ENCODE measurements around the gene EIF2S2.

The EIF2S2 gene

GRCh38 chr20:34062570-34063482 lies 49.2 kb downstream of the EIF2S2 start:
- peak; percentile 35 for DNase-seq (ENCODE audit: low spot score)

DNA sequence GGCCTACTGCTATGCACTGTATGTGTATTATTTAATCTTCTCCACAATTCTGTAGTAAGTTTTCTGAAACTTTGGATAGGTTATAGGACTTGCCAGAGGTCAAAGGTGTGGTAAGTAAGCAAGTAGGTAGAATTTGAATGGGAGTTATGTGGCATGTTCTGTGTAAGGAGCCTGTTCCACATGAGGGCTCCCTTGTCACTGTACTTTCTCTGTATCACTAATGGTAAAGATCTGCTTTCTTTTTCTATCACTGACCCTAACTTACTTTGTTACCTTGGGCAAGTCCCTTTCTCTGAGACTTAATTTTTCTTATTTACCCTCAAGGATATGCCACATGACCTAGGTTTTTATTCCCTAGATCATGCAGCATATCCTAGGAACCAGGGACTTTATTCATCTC lies 50.3 kb downstream of the EIF2S2 start:
- DNase-seq (ENCODE audit: low spot score), result no peak

DNA sequence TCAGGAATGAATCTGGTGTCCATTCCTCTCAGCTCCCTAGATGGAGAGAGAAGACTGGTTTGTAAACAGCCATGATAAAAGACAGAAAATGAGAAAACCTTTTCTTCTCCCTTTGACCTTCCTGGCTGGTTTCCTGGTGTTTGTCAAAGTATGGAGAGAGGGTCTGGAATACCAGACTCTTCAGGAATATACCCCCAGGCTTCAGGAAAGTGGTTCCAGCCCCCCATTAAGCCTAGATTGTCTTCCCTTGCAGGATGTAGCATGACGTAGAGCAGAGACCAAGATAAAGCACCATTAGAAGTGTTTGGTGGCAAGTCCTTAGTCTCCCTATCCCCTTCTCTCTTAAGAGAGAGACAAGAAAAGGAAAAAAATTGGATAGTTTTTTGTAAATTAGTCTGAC lies 51.1 kb downstream of the EIF2S2 start:
- no peak for DNase-seq (ENCODE audit: low spot score)

GRCh38 chr20:34058831-34059230 lies 53.2 kb downstream of the EIF2S2 start:
- DNase-seq (ENCODE audit: low spot score), result no peak

- no peak for DNase-seq (ENCODE audit: low spot score)
These were observed 56.8 kb downstream of the EIF2S2 start for GRCh38 chr20:34055290-34055689.

DNA sequence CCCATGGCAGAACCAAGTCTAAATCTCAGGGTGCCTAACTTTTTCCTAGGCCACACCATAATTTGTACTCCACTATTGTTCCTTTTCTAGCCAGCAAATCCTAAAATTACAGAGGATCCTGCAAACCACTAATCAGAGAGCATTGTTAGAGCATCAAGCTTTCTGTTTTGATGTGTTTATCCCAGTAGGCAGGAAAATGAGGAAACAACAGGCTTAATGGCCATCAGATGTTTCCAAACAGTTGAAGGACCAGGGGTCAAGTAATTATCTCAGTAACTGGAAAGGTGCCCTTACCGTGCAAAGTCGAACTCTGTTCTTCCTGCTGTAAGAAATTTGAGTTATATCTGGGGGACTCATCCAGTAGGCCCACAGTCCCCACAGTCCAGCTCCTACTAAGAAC lies 59.6 kb downstream of the EIF2S2 start:
- DNase-seq (ENCODE audit: low spot score), result no peak

- DNase-seq (ENCODE audit: low spot score), result no peak
These were observed 61.9 kb downstream of the EIF2S2 start for GRCh38 chr20:34049897-34050695.

DNA sequence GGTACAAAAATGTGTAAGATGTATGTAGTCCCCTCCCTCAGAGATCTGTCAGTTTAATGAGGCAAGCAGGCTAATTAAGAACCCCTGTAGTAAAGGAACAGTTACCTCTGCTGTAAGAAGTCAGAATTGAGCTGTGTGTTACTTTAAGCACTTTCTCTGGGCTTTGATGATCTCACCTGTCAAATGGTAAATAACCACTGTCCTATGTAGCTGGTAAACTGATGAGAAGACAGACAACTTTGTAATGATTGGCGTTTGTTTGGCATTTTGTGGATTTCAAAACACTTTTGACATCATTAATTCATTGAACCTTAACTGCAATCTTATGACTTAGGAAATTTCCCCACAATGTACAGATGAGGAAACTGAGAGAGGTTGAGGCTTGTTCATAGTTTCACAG lies 62.7 kb downstream of the EIF2S2 start:
- DNase-seq (ENCODE audit: low spot score), result no peak

- DNase-seq (ENCODE audit: low spot score), result no peak
These were observed 64.1 kb downstream of the EIF2S2 start for GRCh38 chr20:34047917-34048316.

- no peak for DNase-seq (ENCODE audit: low spot score)
These were observed 64.9 kb downstream of the EIF2S2 start for GRCh38 chr20:34047010-34047687.

DNA sequence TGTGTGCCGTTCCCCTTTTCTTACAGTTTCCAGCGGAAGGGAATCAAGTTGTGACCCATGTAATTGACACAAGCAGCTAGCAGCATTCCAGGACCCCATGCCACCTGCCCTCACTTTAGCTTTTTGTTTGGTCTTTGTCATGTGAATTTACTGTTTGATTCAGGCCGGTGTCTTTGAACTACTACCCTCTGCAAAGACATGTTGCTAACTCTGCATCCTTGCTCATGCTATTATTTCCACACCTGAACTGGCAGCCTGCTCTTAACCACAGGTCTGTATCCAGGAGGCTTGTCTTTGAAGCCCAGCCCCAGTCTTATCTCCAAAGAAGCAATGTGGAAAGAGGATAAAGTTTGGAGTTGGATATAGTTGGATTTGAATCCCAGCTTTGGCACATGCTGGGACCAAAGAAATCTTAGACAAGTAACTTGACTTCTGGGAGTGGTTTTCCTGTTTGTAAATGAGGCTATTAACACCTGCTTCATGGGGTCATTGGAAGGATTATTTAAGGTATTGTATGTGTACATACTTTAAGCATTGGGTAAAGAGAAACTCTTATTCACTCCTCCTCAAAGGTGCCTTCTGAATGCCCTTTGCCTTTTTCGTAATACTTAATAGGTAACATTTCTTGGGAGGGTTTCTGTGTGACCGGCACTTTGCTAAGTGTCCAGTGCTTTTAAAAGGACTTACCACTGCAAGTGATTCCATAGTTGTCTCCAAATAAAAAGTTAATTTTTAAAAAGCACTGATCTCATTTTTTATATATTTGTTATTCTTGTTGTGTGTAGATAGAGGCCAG lies 65.9 kb downstream of the EIF2S2 start:
- DNase-seq (ENCODE audit: low spot score), result no peak

DNA sequence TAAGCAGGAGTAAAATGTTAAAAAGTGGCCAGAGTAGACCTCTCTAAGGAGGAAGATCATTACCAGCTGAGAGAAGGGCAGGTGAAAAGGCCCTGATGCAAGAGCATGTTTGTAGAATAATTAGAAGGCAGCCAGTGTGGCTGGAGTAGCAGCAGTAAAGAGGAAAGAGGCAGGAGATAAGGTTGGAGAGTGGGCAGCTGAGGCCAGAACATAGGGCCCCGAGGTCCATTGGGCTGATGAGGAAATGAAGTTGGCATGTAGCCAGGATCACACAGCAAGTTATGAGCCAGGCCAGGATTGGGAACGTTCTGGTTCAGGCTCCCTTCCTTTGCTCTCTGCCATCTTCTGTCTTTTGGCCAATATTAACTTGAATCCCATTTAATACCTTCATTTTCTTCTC lies 66.7 kb downstream of the EIF2S2 start:
- no peak for DNase-seq (ENCODE audit: low spot score)

GRCh38 chr20:34043025-34043424 lies 69.0 kb downstream of the EIF2S2 start:
- no peak for DNase-seq (ENCODE audit: low spot score)

DNA sequence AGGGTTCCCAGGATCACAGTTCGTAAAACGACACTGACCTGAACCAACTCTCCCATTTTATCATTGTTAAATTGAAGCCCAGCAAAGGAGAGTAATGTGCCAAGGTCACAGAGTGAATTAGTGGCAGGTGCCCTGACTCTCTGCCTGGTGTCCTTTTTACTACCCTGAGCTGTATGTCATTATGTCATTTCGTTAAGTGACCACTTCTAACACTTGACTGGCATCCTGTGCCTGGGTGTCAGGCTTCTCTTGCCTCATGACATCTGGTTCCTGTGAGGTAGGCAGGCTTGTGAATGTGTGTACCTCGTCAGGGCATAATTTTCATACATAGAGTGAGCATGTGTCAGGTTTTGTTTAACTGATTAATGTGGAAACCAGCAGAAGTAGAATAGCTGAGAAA lies 69.8 kb downstream of the EIF2S2 start:
- no peak for DNase-seq (ENCODE audit: low spot score)

DNA sequence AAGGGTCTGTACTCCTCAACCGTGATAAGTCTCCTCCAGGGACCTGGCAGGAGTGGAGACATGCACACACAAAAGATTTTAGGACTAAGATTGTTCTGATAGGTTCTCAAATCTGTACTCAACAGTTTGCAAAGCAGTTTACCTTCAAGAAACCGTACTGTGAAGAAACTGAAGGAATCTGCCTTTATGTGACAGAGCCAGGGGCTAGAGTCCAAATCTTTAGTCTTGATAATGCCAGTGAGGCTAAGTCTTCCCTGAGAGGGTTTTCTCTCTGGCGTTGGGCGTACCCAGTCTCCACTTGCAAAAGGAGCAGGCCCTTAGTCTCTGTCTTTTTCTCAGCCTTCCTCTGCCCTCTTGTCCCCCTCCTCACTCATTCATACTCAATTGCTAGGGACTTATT lies 70.8 kb downstream of the EIF2S2 start:
- no peak for DNase-seq (ENCODE audit: low spot score)

DNA sequence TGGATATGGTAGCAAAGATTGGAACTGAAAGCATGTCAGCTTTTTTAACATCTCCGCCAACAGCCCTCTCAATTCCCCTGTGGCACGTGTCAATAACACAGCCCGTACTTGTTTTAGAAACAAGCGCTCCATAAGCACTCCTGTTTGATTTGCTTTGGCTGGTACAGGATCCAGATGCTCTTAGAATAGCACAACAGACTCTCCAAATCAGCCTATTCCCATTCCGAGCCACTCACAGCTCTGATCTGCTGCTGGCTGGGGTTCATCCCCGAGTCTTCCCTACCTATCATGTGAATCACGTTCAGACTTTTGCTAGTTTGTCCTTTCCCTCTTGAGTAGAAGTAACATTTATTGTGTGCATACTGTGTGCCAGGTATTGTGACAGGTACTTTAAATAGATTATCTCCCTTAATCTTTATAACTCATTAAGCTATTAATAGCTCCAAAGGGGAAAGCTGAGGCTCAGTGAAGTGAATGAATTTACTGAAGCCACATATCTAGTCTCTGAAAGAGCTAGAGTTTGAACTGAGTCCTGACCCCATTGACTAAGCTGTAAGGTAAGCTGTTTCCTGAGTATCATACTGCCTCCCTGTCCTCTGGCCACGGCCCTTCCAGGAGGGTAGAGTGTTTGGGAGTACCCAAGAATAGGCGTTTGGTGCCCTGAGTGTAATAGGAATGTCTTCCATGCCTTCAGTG lies 71.6 kb downstream of the EIF2S2 start:
- no peak for DNase-seq (ENCODE audit: low spot score)
